SK-N-SH treated with all-trans-retinoic acid at 6 μM for 48 hours (cell line): ENCODE results near the gene HLA-C.

Experiments
- ATAC-seq: fragments of 200-7000 bp; cut with Tn5 transposase; 3 replicates; pipeline ENCODE4 v1.9.1; 2020; ENCODE audit warnings: mild to moderate bottlenecking, moderate library complexity
- BACH2 ChIP-seq: fragments of 250-450 bp; sonication (Bioruptor Pico); IDR thresholded peaks from 2 replicates; pipeline ENCODE4 v1.9.0; 2021; ENCODE audit warnings: mild to moderate bottlenecking, borderline replicate concordance
- CSDC2 ChIP-seq: fragments of 250-450 bp; sonication (Bioruptor Pico); IDR thresholded peaks from 2 replicates; pipeline ENCODE4 v1.5.0; 2020; ENCODE audit warnings: mild to moderate bottlenecking, moderate library complexity
- CSRNP3 ChIP-seq: fragments of 250-450 bp; sonication (Bioruptor Pico); IDR thresholded peaks from 2 replicates; pipeline ENCODE4 v1.5.1; 2021; ENCODE audit warnings: mild to moderate bottlenecking, moderate library complexity
- ESRRG ChIP-seq: fragments of 250-450 bp; sonication (Bioruptor Pico); IDR thresholded peaks from 2 replicates; pipeline ENCODE4 v1.6.1; 2021; ENCODE audit warnings: mild to moderate bottlenecking
- GLIS3 ChIP-seq: fragments of 250-450 bp; sonication (Bioruptor Pico); IDR thresholded peaks from 2 replicates; pipeline ENCODE4 v1.5.0; 2020; ENCODE audit warnings: mild to moderate bottlenecking, moderate library complexity
- ISL1 ChIP-seq: fragments of 250-450 bp; sonication (Bioruptor Pico); IDR thresholded peaks from 2 replicates; pipeline ENCODE4 v2.1.2; 2022; ENCODE audit warnings: mild to moderate bottlenecking, moderate library complexity
- POU6F1 ChIP-seq: fragments of 250-450 bp; sonication (Bioruptor Pico); IDR thresholded peaks from 2 replicates; pipeline ENCODE4 v1.8.0; 2021; ENCODE audit warnings: low read depth, mild to moderate bottlenecking, moderate library complexity, borderline replicate concordance
- PPARA ChIP-seq: fragments of 250-450 bp; sonication (Bioruptor Pico); IDR thresholded peaks from 2 replicates; pipeline ENCODE4 v1.5.0; 2020; ENCODE audit warnings: mild to moderate bottlenecking, borderline replicate concordance
- RARB ChIP-seq: fragments of 250-450 bp; sonication (Bioruptor Pico); IDR thresholded peaks from 2 replicates; pipeline ENCODE4 v1.8.0; 2021; ENCODE audit warnings: mild to moderate bottlenecking, moderate library complexity
- SNAI2 ChIP-seq: fragments of 250-450 bp; sonication (Bioruptor Pico); IDR thresholded peaks from 2 replicates; pipeline ENCODE4 v1.5.0; 2020; ENCODE audit warnings: mild to moderate bottlenecking, moderate library complexity
- TCF4 ChIP-seq: fragments of 250-450 bp; sonication (Bioruptor Pico); IDR thresholded peaks from 2 replicates; pipeline ENCODE4 v1.8.0; 2021; ENCODE audit warnings: mild to moderate bottlenecking, moderate library complexity, borderline replicate concordance
- ZC3H10 ChIP-seq: fragments of 250-450 bp; sonication (Bioruptor Pico); IDR thresholded peaks from 2 replicates; pipeline ENCODE4 v1.5.1; 2021; ENCODE audit warnings: mild to moderate bottlenecking, moderate library complexity
- ZFP3 ChIP-seq: fragments of 250-450 bp; sonication (Bioruptor Pico); IDR thresholded peaks from 2 replicates; pipeline ENCODE4 v1.5.0; 2020; ENCODE audit warnings: mild to moderate bottlenecking, moderate library complexity
- ZNF8 ChIP-seq: fragments of 450-650 bp; formaldehyde crosslinking; IDR thresholded peaks from 2 replicates; pipeline ENCODE4 v1.5.0; 2020; ENCODE audit warnings: mild to moderate bottlenecking, moderate library complexity
- TF ChIP-seq, protein P1 (sequence below): fragments of 250-450 bp; sonication (Bioruptor Pico); IDR thresholded peaks from 2 replicates; pipeline ENCODE4 v1.5.0; 2020; ENCODE audit warnings: mild to moderate bottlenecking, moderate library complexity
- TF ChIP-seq, protein P2 (sequence below): fragments of 250-450 bp; sonication (Bioruptor Pico); IDR thresholded peaks from 2 replicates; pipeline ENCODE4 v1.5.1; 2020; ENCODE audit warnings: low read depth, mild to moderate bottlenecking, moderate library complexity
- TF ChIP-seq, protein P3 (sequence below): fragments of 250-450 bp; sonication (Bioruptor Pico); IDR thresholded peaks from 2 replicates; pipeline ENCODE4 v1.8.0; 2020; ENCODE audit warnings: mild to moderate bottlenecking, moderate library complexity, borderline replicate concordance

Gene HLA-C

GRCh38 chr6:31251261-31251660 is 20.6 kb downstream of the HLA-C start (continued):
- TF ChIP-seq, protein P1, sequence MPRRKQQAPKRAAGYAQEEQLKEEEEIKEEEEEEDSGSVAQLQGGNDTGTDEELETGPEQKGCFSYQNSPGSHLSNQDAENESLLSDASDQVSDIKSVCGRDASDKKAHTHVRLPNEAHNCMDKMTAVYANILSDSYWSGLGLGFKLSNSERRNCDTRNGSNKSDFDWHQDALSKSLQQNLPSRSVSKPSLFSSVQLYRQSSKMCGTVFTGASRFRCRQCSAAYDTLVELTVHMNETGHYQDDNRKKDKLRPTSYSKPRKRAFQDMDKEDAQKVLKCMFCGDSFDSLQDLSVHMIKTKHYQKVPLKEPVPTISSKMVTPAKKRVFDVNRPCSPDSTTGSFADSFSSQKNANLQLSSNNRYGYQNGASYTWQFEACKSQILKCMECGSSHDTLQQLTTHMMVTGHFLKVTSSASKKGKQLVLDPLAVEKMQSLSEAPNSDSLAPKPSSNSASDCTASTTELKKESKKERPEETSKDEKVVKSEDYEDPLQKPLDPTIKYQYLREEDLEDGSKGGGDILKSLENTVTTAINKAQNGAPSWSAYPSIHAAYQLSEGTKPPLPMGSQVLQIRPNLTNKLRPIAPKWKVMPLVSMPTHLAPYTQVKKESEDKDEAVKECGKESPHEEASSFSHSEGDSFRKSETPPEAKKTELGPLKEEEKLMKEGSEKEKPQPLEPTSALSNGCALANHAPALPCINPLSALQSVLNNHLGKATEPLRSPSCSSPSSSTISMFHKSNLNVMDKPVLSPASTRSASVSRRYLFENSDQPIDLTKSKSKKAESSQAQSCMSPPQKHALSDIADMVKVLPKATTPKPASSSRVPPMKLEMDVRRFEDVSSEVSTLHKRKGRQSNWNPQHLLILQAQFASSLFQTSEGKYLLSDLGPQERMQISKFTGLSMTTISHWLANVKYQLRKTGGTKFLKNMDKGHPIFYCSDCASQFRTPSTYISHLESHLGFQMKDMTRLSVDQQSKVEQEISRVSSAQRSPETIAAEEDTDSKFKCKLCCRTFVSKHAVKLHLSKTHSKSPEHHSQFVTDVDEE (CRISPR knock-in tag): no peak

DNA sequence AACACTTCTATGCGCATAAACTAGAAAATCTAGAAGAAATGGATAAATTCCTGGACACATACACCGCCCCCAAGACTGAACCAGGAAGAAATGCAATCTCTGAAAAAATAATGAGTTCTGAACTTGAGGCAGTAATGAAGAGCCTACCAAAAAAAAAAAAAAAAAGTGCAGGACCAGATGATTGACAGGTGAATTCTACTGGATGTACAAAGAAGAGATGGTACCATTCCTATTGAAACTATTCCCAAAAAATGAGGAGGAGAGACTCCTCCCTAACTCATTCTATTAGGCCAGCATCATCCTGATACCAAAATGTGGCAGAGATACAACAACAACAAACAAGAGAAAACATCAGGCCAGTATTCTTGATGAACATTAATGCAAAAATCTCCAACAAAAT is 22.7 kb downstream of the HLA-C start:
- TF ChIP-seq, protein P2, sequence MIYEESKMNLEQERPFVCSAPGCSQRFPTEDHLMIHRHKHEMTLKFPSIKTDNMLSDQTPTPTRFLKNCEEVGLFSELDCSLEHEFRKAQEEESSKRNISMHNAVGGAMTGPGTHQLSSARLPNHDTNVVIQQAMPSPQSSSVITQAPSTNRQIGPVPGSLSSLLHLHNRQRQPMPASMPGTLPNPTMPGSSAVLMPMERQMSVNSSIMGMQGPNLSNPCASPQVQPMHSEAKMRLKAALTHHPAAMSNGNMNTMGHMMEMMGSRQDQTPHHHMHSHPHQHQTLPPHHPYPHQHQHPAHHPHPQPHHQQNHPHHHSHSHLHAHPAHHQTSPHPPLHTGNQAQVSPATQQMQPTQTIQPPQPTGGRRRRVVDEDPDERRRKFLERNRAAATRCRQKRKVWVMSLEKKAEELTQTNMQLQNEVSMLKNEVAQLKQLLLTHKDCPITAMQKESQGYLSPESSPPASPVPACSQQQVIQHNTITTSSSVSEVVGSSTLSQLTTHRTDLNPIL (CRISPR knock-in tag): no peak
- TF ChIP-seq CSDC2 (CRISPR knock-in tag) (no peak), ZNF8 (no peak), GLIS3 (CRISPR knock-in tag) (no peak), BACH2 (CRISPR knock-in tag) (no peak), TCF4 (no peak)
- no peak for ATAC-seq

GRCh38 chr6:31247813-31248212 is 24.1 kb downstream of the HLA-C start:
- TF ChIP-seq RARB: no peak
- TF ChIP-seq CSRNP3 (CRISPR knock-in tag): no peak
- TF ChIP-seq, protein P2 (CRISPR knock-in tag): no peak
- TF ChIP-seq POU6F1 (CRISPR knock-in tag): no peak
- TF ChIP-seq, protein P3, sequence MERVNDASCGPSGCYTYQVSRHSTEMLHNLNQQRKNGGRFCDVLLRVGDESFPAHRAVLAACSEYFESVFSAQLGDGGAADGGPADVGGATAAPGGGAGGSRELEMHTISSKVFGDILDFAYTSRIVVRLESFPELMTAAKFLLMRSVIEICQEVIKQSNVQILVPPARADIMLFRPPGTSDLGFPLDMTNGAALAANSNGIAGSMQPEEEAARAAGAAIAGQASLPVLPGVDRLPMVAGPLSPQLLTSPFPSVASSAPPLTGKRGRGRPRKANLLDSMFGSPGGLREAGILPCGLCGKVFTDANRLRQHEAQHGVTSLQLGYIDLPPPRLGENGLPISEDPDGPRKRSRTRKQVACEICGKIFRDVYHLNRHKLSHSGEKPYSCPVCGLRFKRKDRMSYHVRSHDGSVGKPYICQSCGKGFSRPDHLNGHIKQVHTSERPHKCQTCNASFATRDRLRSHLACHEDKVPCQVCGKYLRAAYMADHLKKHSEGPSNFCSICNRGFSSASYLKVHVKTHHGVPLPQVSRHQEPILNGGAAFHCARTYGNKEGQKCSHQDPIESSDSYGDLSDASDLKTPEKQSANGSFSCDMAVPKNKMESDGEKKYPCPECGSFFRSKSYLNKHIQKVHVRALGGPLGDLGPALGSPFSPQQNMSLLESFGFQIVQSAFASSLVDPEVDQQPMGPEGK: no peak
- TF ChIP-seq TCF4: no peak
- TF ChIP-seq ZFP3: no peak
- TF ChIP-seq, protein P1 (CRISPR knock-in tag): no peak

GRCh38 chr6:31246051-31246521 is 25.8 kb downstream of the HLA-C start:
- ATAC-seq: peak; percentile 51; the same call in 2 of the 3 replicates
- TF ChIP-seq ESRRG (CRISPR knock-in tag) (no peak), ZFP3 (no peak), SNAI2 (CRISPR knock-in tag) (no peak), ISL1 (no peak), ZC3H10 (CRISPR knock-in tag) (no peak), PPARA (CRISPR knock-in tag) (no peak)
- TF ChIP-seq, protein P2 (CRISPR knock-in tag): no peak
- TF ChIP-seq, protein P1 (CRISPR knock-in tag): no peak

More at GRCh38 chr6:31247813-31248212, 24.1 kb downstream of the HLA-C start:
- ATAC-seq: no peak
